ENCODE data around the gene IL4I1. TPM values are rescaled to one million over a fixed set of nuclear protein-coding genes. Genes with fewer than 3 reads are reported as not detected.
"Not testable (repeated sequence)": the region's sequence is repeated elsewhere in the genome, so short reads cannot be mapped to it uniquely, and the experiment has no call there.

Gene IL4I1, protein sequence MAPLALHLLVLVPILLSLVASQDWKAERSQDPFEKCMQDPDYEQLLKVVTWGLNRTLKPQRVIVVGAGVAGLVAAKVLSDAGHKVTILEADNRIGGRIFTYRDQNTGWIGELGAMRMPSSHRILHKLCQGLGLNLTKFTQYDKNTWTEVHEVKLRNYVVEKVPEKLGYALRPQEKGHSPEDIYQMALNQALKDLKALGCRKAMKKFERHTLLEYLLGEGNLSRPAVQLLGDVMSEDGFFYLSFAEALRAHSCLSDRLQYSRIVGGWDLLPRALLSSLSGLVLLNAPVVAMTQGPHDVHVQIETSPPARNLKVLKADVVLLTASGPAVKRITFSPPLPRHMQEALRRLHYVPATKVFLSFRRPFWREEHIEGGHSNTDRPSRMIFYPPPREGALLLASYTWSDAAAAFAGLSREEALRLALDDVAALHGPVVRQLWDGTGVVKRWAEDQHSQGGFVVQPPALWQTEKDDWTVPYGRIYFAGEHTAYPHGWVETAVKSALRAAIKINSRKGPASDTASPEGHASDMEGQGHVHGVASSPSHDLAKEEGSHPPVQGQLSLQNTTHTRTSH
- total RNA-seq, result 1 to 10 TPM; 3.7 to 4.2 TPM

- peak; percentile 56 for DNase-seq
- Mint-ChIP-seq H3K36me3 (ENCODE audit: low read depth) (no peaks in the 10 kb centered on the region), H3K9me3 (no peaks in the 10 kb centered on the region), H3K27ac (peak within 1 kb of the TSS; percentile 85), H3K4me1 (peaks cover 25% of the 10 kb centered on the region), H3K4me3 (peak within 1 kb of the TSS; percentile 51), H3K27me3 (peaks cover 3% of the 10 kb centered on the region)
- POLR2A ChIA-PET, result interaction anchor here (1.6 kb wide), 1 partner anchor 33 kb away, joined by 3 read pairs; no protein-coding TSS in a partner anchor
- CTCF ChIA-PET, result interaction anchor here (0.9 to 1.2 kb wide), 2 partner anchors 9 to 25 kb away, joined by 3 to 6 read pairs; no protein-coding TSS in a partner anchor
Measured at GRCh38 chr19:49896863-49897621, at the start of gene IL4I1. IL4I1 (minus strand) TSS chr19:49896887; CDS start chr19:49896160, 727 bp downstream.

- Mint-ChIP-seq H3K27ac (no peak overlapping the region), H3K4me1 (no peaks in the 10 kb centered on the region), H3K36me3 (ENCODE audit: low read depth) (no peaks in the 10 kb centered on the region), H3K9me3 (no peaks in the 10 kb centered on the region), H3K4me3 (no peak overlapping the region), H3K27me3 (peaks cover 6% of the 10 kb centered on the region)
- POLR2A ChIA-PET, result no interaction called here
- CTCF ChIA-PET, result no interaction called here
- no peak for DNase-seq
Measured at GRCh38 chr19:49946415-49946814, 49.7 kb upstream of the IL4I1 start.

DNA sequence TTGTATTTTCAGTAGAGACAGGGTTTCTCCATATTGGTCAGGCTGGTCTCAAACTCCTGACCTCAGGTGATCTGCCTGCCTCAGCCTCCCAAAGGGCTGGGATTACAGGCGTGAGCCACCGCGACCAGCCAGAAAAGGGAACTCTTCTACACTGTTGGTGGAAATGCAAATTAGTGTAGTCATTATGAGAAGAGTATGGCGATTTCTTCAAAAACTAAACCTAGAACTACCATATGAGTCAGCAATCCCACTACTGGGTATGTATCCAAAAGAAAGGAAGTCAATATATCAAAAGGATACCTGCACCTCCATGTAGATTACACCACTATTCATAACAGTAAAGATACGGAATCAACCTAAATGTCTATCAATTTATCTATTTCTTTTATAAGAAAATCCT lies 47.9 kb upstream of the IL4I1 start:
- H3K4me1 Mint-ChIP-seq; H3K4me3 Mint-ChIP-seq; H3K27ac Mint-ChIP-seq; H3K27me3 Mint-ChIP-seq; H3K9me3 Mint-ChIP-seq; POLR2A ChIA-PET; DNase-seq; CTCF ChIA-PET; H3K36me3 Mint-ChIP-seq (ENCODE audit: low read depth): not testable (repeated sequence)

- Mint-ChIP-seq H3K4me1 (peaks cover 12% of the 10 kb centered on the region), H3K27me3 (peaks cover 12% of the 10 kb centered on the region), H3K4me3 (no peak overlapping the region), H3K27ac (no peak overlapping the region), H3K9me3 (no peaks in the 10 kb centered on the region), H3K36me3 (ENCODE audit: low read depth) (no peaks in the 10 kb centered on the region)
- no peak for DNase-seq
- CTCF ChIA-PET, result no interaction called here
- POLR2A ChIA-PET, result no interaction called here
Measured at GRCh38 chr19:49940482-49940791, 43.8 kb upstream of the IL4I1 start.

- Mint-ChIP-seq H3K4me3 (no peak overlapping the region), H3K4me1 (peaks cover 12% of the 10 kb centered on the region), H3K9me3 (no peaks in the 10 kb centered on the region), H3K27ac (no peak overlapping the region), H3K36me3 (ENCODE audit: low read depth) (no peaks in the 10 kb centered on the region), H3K27me3 (peaks cover 12% of the 10 kb centered on the region)
- no peak for DNase-seq
- POLR2A ChIA-PET, result no interaction called here
- CTCF ChIA-PET, result interaction anchor here (0.6 kb wide), 2 partner anchors 58 to 1587 kb away, joined by 3 read pairs; no protein-coding TSS in a partner anchor
Measured at GRCh38 chr19:49939721-49940481, 43.2 kb upstream of the IL4I1 start.

GRCh38 chr19:49938662-49939061 lies 42.0 kb upstream of the IL4I1 start:
- DNase-seq, result no peak

DNA sequence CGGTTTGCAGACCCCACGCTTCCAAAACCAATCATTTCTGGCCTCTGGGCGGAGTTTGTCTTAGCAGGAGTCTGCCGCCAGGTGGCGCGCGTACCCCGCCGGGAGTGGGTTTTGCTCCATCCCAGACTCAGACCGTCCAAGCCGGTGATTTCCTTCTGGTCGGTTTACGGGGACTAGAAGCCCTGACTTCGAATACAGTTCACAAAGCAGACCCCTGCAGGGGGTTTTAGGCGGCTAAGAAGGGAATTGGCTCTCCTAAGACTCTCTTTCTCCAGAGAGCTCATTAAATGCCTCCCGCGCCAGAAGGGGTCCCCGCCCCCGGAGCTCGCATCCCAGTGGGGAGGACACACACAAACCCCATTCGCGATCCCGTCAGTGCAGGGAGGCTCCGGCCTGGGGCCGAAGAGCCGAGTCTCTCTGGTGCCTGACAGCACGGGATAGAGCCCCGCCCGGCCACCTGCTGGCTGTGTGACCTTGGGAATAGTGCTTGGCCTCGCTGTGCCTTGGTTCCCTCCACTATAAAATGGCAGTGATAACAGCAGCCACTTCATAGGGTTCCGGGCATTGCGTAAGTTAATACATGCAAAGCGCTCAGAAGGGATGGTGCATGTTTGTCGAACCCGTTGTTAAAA lies 41.2 kb upstream of the IL4I1 start:
- Mint-ChIP-seq H3K27ac (no peak overlapping the region), H3K9me3 (no peaks in the 10 kb centered on the region), H3K4me3 (no peak overlapping the region), H3K4me1 (peaks cover 21% of the 10 kb centered on the region), H3K36me3 (ENCODE audit: low read depth) (peaks cover 6% of the 10 kb centered on the region), H3K27me3 (peaks cover 9% of the 10 kb centered on the region)
- DNase-seq, result peak; percentile 78
- ChIA-PET POLR2A (no interaction called here), CTCF (interaction anchor here (0.8 to 2.1 kb wide), 8 partner anchors 9 to 198 kb away, joined by 3 to 7 read pairs (median 3); partner anchors contain the start of genes ATF5 and NUP62)

More at GRCh38 chr19:49938662-49939061, 42.0 kb upstream of the IL4I1 start:
- Mint-ChIP-seq H3K27ac (no peak overlapping the region), H3K4me3 (no peak overlapping the region), H3K9me3 (no peaks in the 10 kb centered on the region), H3K4me1 (peaks cover 13% of the 10 kb centered on the region), H3K36me3 (ENCODE audit: low read depth) (peaks cover 1% of the 10 kb centered on the region), H3K27me3 (peaks cover 12% of the 10 kb centered on the region)
- ChIA-PET POLR2A (no interaction called here), CTCF (interaction anchor here (1.4 to 2.1 kb wide), 3 partner anchors 14 to 46 kb away, joined by 3 to 7 read pairs (median 5); no protein-coding TSS in a partner anchor)

- ChIA-PET CTCF (interaction anchor here (0.5 to 1.2 kb wide), 3 partner anchors 50 to 199 kb away, joined by 3 to 4 read pairs (median 3); no protein-coding TSS in a partner anchor), POLR2A (no interaction called here)
- Mint-ChIP-seq H3K4me3 (no peak overlapping the region), H3K27me3 (peaks cover 6% of the 10 kb centered on the region), H3K36me3 (ENCODE audit: low read depth) (peaks cover 10% of the 10 kb centered on the region), H3K4me1 (peaks cover 32% of the 10 kb centered on the region), H3K27ac (no peak overlapping the region), H3K9me3 (no peaks in the 10 kb centered on the region)
- no peak for DNase-seq
Measured at GRCh38 chr19:49936549-49936948, 39.9 kb upstream of the IL4I1 start.

DNA sequence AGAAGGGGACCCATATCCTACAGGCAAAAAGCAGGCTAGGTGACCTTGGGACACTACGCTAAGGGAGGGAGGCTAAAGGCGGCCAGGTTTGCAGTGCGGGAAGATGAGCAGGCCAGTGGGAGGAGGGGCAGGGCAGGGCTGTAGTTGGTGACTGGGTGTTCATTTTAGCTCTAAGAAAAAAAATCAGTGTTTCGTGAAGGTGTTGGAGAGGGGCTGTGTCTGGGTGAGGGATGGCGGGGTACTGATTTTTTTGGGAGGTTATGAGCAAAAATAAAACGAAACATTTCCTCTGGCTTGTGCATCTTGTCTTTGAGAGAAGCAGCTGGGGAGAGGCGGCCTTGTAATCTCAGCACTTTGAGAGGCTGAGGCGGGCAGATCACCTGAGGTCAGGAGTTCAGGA lies 37.0 kb upstream of the IL4I1 start:
- peak overlapping the region; percentile 20 for H3K4me3 Mint-ChIP-seq
- H3K27me3 Mint-ChIP-seq, result peaks cover 6% of the 10 kb centered on the region
- H3K36me3 Mint-ChIP-seq (ENCODE audit: low read depth), result peaks cover 22% of the 10 kb centered on the region
- peak overlapping the region; percentile 10 for H3K27ac Mint-ChIP-seq
- no peaks in the 10 kb centered on the region for H3K9me3 Mint-ChIP-seq
- DNase-seq, result no peak
- CTCF ChIA-PET, result no interaction called here
- POLR2A ChIA-PET, result no interaction called here
- peaks cover 39% of the 10 kb centered on the region for H3K4me1 Mint-ChIP-seq

GRCh38 chr19:49932731-49933131 lies 36.0 kb upstream of the IL4I1 start:
- peaks cover 6% of the 10 kb centered on the region for H3K27me3 Mint-ChIP-seq
- ChIA-PET CTCF (interaction anchor here (0.5 kb wide), 1 partner anchor 975 kb away, joined by 3 read pairs; no protein-coding TSS in a partner anchor), POLR2A (no interaction called here)
- H3K27ac Mint-ChIP-seq, result peak overlapping the region; percentile 66
- DNase-seq, result peak; percentile 65
- peaks cover 28% of the 10 kb centered on the region for H3K36me3 Mint-ChIP-seq (ENCODE audit: low read depth)
- H3K4me3 Mint-ChIP-seq, result peak overlapping the region; percentile 47
- peaks cover 43% of the 10 kb centered on the region for H3K4me1 Mint-ChIP-seq
- no peaks in the 10 kb centered on the region for H3K9me3 Mint-ChIP-seq

- ChIA-PET CTCF (no interaction called here), POLR2A (no interaction called here)
- H3K27ac Mint-ChIP-seq, result no peak overlapping the region
- no peak for DNase-seq
- H3K27me3 Mint-ChIP-seq, result peaks cover 6% of the 10 kb centered on the region
- H3K9me3 Mint-ChIP-seq, result no peaks in the 10 kb centered on the region
- H3K4me3 Mint-ChIP-seq, result no peak overlapping the region
- H3K36me3 Mint-ChIP-seq (ENCODE audit: low read depth), result peaks cover 35% of the 10 kb centered on the region
- peaks cover 47% of the 10 kb centered on the region for H3K4me1 Mint-ChIP-seq
Measured at GRCh38 chr19:49932041-49932451, 35.4 kb upstream of the IL4I1 start.

Data from activated CD4-positive, alpha-beta T cell treated with anti-CD3 and anti-CD28 coated beads, Interleukin-2, amount 10 ng/mL, durations not matched to agents 7 days and 5 days (primary cell).